ENCODE data around the gene LYZL1. TPM values are rescaled to one million over a fixed set of nuclear protein-coding genes. Genes with fewer than 3 reads are reported as not detected.

Gene LYZL1
- total and polyA plus RNA-seq, 2 of the 8 experiments (the other 6 are each of a cell fraction or from before 2014, with no cell fraction given): not detected

DNA sequence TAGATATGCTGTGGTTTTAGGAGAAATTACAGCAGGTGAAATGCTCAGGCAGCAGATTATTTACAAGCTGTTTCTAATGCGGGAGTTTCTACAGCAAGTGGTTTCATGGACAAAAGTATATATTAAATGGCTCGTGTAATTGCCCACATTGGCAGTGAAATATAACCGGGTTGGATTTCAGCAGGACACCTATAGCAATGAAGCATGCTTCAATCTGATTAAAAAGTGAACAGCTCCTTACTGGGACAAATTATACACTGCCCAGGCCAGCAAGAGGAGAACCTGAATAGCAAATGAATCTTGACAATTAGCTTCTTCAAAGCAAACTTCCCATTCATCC is 35.2 kb upstream of the LYZL1 start:
- Histone ChIP-seq H4K8ac (ENCODE audit: extremely low read depth, insufficient read depth, low read length) (no peak overlapping the region), H3K4me2 (ENCODE audit: insufficient read depth in 1 of 2, low read depth in 2 of 2, low read length in 2 of 2) (no peak overlapping the region), H3K23ac (ENCODE audit: insufficient read length) (no peak overlapping the region), H3K9me3 (ENCODE audit: insufficient read depth in 2 of 2, low read depth in 1 of 2, low read length in 1 of 2) (no peaks in the 10 kb centered on the region), H2AK5ac (ENCODE audit: low read depth, low read length) (no peak overlapping the region), H3K4ac (replicated peaks; ENCODE audit: insufficient read length, low read depth, low read length) (no peak overlapping the region), H2BK12ac (ENCODE audit: low read depth, low read length) (no peak overlapping the region), H3K9ac (replicated peaks in 1 of 4; ENCODE audit: extremely low read depth in 1 of 4, low read depth in 3 of 4, low read length in 3 of 4) (no peak overlapping the region), H3K79me2 (ENCODE audit: control insufficient read depth in 1 of 2, insufficient read depth in 2 of 2, low read length in 2 of 2) (no peaks in the 10 kb centered on the region), H2BK120ac (replicated peaks; ENCODE audit: low read depth, low read length) (no peak overlapping the region), H3K14ac (ENCODE audit: insufficient read length) (no peak overlapping the region), H2BK5ac (ENCODE audit: low read depth, low read length) (no peak overlapping the region), H3K56ac (replicated peaks; ENCODE audit: insufficient read length, low read depth, low read length) (no peak overlapping the region), H2AFZ (ENCODE audit: low read length) (no peak overlapping the region), H3K18ac (ENCODE audit: extremely low read depth, low read length) (no peak overlapping the region), H3K27ac (ENCODE audit: low read depth, low read length) (no peak overlapping the region), H4K20me1 (replicated peaks in 1 of 2; ENCODE audit: control insufficient read depth in 1 of 2, insufficient read depth in 2 of 2, low read length in 2 of 2) (no peaks in the 10 kb centered on the region), H3K23me2 (ENCODE audit: low read depth, low read length) (no peaks in the 10 kb centered on the region), H3K4me1 (replicated peaks in 1 of 4; ENCODE audit: control insufficient read depth in 3 of 4, insufficient read depth in 4 of 4, low read length in 3 of 4) (peaks cover 0 to 3% (median under 1%) of the 10 kb centered on the region in 4 experiments; a peak in 2 of 7 replicates), H4K5ac (ENCODE audit: insufficient read length, low read depth, low read length) (no peak overlapping the region), H2BK20ac (ENCODE audit: low read length) (no peak overlapping the region), H3K79me1 (ENCODE audit: low read depth, low read length) (peaks cover 2% of the 10 kb centered on the region; the same call in 1 of the 2 replicates), H3K36me3 (ENCODE audit: control insufficient read depth in 2 of 4, insufficient read depth in 4 of 4, low read length in 3 of 4) (no peaks in the 10 kb centered on the region), H3K27me3 (replicated peaks in 1 of 4; ENCODE audit: control insufficient read depth in 3 of 4, extremely low read depth in 1 of 4, insufficient read depth in 3 of 4, low read length in 3 of 4) (no peaks in the 10 kb centered on the region), H2BK15ac (ENCODE audit: low read length) (0 out of 2 replicates have a peak overlapping the region, but pooled peaks have one; percentile 32), H4K91ac (replicated peaks; ENCODE audit: insufficient read length, low read length) (no peak overlapping the region), H3K4me3 (ENCODE audit: extremely low read depth in 1 of 4, insufficient read depth in 2 of 4, low read depth in 3 of 4, low read length in 4 of 4) (no peak overlapping the region)
- POLR2A ChIA-PET (ENCODE audit: partially characterized antibody): interaction anchor here (1.3 kb wide), 1 partner anchor 12 kb away, joined by 5 read pairs; no protein-coding TSS in a partner anchor
- DNase-seq (ENCODE audit: low read depth in 1 of 2, low spot score in 2 of 2) (no peak), FAIRE-seq (no peak)
- CTCF ChIA-PET (ENCODE audit: partially characterized antibody): interaction anchor here (1.2 to 8.9 kb wide), 4 partner anchors 12 to 314 kb away, joined by 3 to 94 read pairs (median 8); no protein-coding TSS in a partner anchor
- 87% methylated on average over 3 of the region's 3 CpGs; no CpG with 5 or more reads in 1 of the 2 experiments for WGBS, 2 experiments (ENCODE audit: extremely low coverage in 1 of 2, insufficient coverage in 1 of 2, insufficient read length in 1 of 2, insufficient replicate concordance in 2 of 2, low coverage in 1 of 2, low lambda C conversion rate in 2 of 2, missing lambda C conversion rate in 1 of 2)
- no peak for TF ChIP-seq POLR2A (IDR thresholded peaks at IDR 0.05; ENCODE audit: control extremely low read depth in 1 of 2, low read depth in 2 of 2, low read length in 2 of 2)
- TF ChIP-seq TBP (IDR thresholded peaks at IDR 0.05; ENCODE audit: low read depth, low read length): no peak
- no peak for TF ChIP-seq KDM5A (IDR thresholded peaks at IDR 0.05; ENCODE audit: low read length)
- no peak for TF ChIP-seq MAX (IDR thresholded peaks at IDR 0.05)
- no peak for TF ChIP-seq RFX5 (IDR thresholded peaks at IDR 0.05; ENCODE audit: borderline replicate concordance, low read depth, low read length)
- no peak for TF ChIP-seq ASH2L (IDR thresholded peaks at IDR 0.05; ENCODE audit: low read length)
- no peak for TF ChIP-seq BACH1 (IDR thresholded peaks at IDR 0.05; ENCODE audit: low read length)

Data from H1 (cell line).